ENCODE data around the gene BCL2L12. TPM values are rescaled to one million over a fixed set of nuclear protein-coding genes. Genes with fewer than 3 reads are reported as not detected.

The BCL2L12 gene
- total RNA-seq, 1 experiment from 2014 or later: 93.9 TPM

GRCh38 chr19:49626226-49626625 is 39.5 kb upstream of the BCL2L12 start:
- Histone ChIP-seq H3K27ac (ENCODE audit: low read depth, low read length) (no peak overlapping the region), H3K27me3 (ENCODE audit: insufficient read depth, low read length) (no peaks in the 10 kb centered on the region), H3K9ac (ENCODE audit: low read length) (no peak overlapping the region), H3K36me3 (ENCODE audit: control insufficient read depth in 1 of 2, insufficient read depth in 2 of 2, low read length in 2 of 2) (peaks cover 0 to 9% of the 10 kb centered on the region in 2 experiments; a peak in 1 of 4 replicates), H3K4me3 (replicated peaks in 1 of 2; ENCODE audit: low read depth in 1 of 2, low read length in 2 of 2) (no peak overlapping the region), H3K4me1 (ENCODE audit: control insufficient read depth in 1 of 2, insufficient read depth in 2 of 2, low read length in 2 of 2) (no peaks in the 10 kb centered on the region), H4K20me1 (ENCODE audit: insufficient read depth) (no peaks in the 10 kb centered on the region), H3K79me2 (ENCODE audit: insufficient read depth, low read length) (no peaks in the 10 kb centered on the region), H2AFZ (ENCODE audit: low read depth, low read length, poor library complexity, severe bottlenecking) (no peak overlapping the region), H3K9me3 (ENCODE audit: control insufficient read depth in 1 of 2, insufficient read depth in 1 of 2, low read depth in 1 of 2, low read length in 2 of 2) (no peaks in the 10 kb centered on the region), H3K4me2 (ENCODE audit: low read length) (no peak overlapping the region), H3K9me2 (ENCODE audit: insufficient read depth) (no peaks in the 10 kb centered on the region)
- DNase-seq (ENCODE audit: low read depth, low spot score) (no peak), ATAC-seq (no peak)
- TF ChIP-seq FOSL1 (IDR thresholded peaks at IDR 0.05; ENCODE audit: low read depth) (no peak), ZFX (IDR thresholded peaks at IDR 0.05) (no peak), CBX3 (IDR thresholded peaks at IDR 0.05; ENCODE audit: low read depth) (no peak), YY1 (IDR thresholded peaks at IDR 0.05; ENCODE audit: extremely low read depth, insufficient replicate concordance, low read depth, low read length) (no peak), JUND (IDR thresholded peaks at IDR 0.05) (no peak), MAX (IDR thresholded peaks at IDR 0.05) (no peak), ELF1 (IDR thresholded peaks at IDR 0.05; ENCODE audit: borderline replicate concordance, low read depth) (no peak), EGR1 (IDR thresholded peaks at IDR 0.05; ENCODE audit: low read depth) (no peak), ZNF274 (IDR thresholded peaks at IDR 0.05; ENCODE audit: low read depth, low read length) (no peak), SRF (IDR thresholded peaks at IDR 0.05; ENCODE audit: low read depth) (no peak), POLR2A (IDR thresholded peaks at IDR 0.05; ENCODE audit: borderline replicate concordance, extremely low read depth, insufficient read depth, insufficient read length) (no peak), SP1 (IDR thresholded peaks at IDR 0.05; ENCODE audit: low read depth) (no peak), EZH2phosphoT487 (IDR thresholded peaks at IDR 0.05; ENCODE audit: borderline replicate concordance) (no peak), SIN3A (IDR thresholded peaks at IDR 0.05; ENCODE audit: low read depth) (no peak), TCF7L2 (IDR thresholded peaks at IDR 0.05; ENCODE audit: borderline replicate concordance, extremely low read depth, insufficient read depth, insufficient read length) (no peak), CTCF (IDR thresholded peaks at IDR 0.05 in 2 of 3, conservative IDR thresholded peaks at IDR 0.05 in 1 of 3; ENCODE audit: borderline replicate concordance in 1 of 3, insufficient read depth in 1 of 3, low read depth in 2 of 3, low read length in 2 of 3) (no peak)
- TF ChIP-seq, protein P1, sequence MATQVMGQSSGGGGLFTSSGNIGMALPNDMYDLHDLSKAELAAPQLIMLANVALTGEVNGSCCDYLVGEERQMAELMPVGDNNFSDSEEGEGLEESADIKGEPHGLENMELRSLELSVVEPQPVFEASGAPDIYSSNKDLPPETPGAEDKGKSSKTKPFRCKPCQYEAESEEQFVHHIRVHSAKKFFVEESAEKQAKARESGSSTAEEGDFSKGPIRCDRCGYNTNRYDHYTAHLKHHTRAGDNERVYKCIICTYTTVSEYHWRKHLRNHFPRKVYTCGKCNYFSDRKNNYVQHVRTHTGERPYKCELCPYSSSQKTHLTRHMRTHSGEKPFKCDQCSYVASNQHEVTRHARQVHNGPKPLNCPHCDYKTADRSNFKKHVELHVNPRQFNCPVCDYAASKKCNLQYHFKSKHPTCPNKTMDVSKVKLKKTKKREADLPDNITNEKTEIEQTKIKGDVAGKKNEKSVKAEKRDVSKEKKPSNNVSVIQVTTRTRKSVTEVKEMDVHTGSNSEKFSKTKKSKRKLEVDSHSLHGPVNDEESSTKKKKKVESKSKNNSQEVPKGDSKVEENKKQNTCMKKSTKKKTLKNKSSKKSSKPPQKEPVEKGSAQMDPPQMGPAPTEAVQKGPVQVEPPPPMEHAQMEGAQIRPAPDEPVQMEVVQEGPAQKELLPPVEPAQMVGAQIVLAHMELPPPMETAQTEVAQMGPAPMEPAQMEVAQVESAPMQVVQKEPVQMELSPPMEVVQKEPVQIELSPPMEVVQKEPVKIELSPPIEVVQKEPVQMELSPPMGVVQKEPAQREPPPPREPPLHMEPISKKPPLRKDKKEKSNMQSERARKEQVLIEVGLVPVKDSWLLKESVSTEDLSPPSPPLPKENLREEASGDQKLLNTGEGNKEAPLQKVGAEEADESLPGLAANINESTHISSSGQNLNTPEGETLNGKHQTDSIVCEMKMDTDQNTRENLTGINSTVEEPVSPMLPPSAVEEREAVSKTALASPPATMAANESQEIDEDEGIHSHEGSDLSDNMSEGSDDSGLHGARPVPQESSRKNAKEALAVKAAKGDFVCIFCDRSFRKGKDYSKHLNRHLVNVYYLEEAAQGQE (IDR thresholded peaks at IDR 0.05; ENCODE audit: low read depth): no peak
- TF ChIP-seq, protein P2, sequence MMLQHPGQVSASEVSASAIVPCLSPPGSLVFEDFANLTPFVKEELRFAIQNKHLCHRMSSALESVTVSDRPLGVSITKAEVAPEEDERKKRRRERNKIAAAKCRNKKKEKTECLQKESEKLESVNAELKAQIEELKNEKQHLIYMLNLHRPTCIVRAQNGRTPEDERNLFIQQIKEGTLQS (IDR thresholded peaks at IDR 0.05): no peak
- TF ChIP-seq, protein P3, sequence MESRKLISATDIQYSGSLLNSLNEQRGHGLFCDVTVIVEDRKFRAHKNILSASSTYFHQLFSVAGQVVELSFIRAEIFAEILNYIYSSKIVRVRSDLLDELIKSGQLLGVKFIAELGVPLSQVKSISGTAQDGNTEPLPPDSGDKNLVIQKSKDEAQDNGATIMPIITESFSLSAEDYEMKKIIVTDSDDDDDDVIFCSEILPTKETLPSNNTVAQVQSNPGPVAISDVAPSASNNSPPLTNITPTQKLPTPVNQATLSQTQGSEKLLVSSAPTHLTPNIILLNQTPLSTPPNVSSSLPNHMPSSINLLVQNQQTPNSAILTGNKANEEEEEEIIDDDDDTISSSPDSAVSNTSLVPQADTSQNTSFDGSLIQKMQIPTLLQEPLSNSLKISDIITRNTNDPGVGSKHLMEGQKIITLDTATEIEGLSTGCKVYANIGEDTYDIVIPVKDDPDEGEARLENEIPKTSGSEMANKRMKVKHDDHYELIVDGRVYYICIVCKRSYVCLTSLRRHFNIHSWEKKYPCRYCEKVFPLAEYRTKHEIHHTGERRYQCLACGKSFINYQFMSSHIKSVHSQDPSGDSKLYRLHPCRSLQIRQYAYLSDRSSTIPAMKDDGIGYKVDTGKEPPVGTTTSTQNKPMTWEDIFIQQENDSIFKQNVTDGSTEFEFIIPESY (IDR thresholded peaks at IDR 0.05; ENCODE audit: extremely low read depth, insufficient replicate concordance, low read length): no peak
- no TSS peak for BruUV-seq (replicated peaks)
- ChIA-PET CTCF (no interaction called here), RAD21 (ENCODE audit: low non-redundant PET in 1 of 2, low total read pairs in 2 of 2, uncharacterized antibody in 2 of 2, unreplicated experiment in 2 of 2) (no interaction called here), POLR2A (no interaction called here)
- intact Hi-C loops (cut with micrococcal nuclease): no loop called here
